ACC112 (cell line): ENCODE results near the gene INPP4B.

Source experiments
- H2AFZ ChIP-seq: fragments of 200-600 bp; sonication (generic); one replicate; pipeline ENCODE4 v1.6.0; 2017; ENCODE audit warnings: antibody characterized with exemption, low read length; ENCODE audit not compliant: unreplicated experiment
- H3K27ac ChIP-seq: fragments of 200-600 bp; sonication (generic); 2 replicates; pipeline ENCODE4 v1.5.1; 2014; ENCODE audit warnings: low read depth, mild to moderate bottlenecking, antibody characterized with exemption, low read length, moderate library complexity
- H3K27me3 ChIP-seq: fragments of 200-600 bp; sonication (generic); 2 replicates; pipeline ENCODE4 v1.6.1; 2014; ENCODE audit warnings: mild to moderate bottlenecking, antibody characterized with exemption, low read length, moderate library complexity, mixed read lengths; ENCODE audit not compliant: insufficient read depth
- H3K36me3 ChIP-seq: fragments of 200-600 bp; sonication (generic); 2 replicates; pipeline ENCODE4 v1.6.1; 2016; ENCODE audit warnings: mild to moderate bottlenecking, antibody characterized with exemption, low read length, moderate library complexity, mixed read lengths; ENCODE audit not compliant: insufficient read depth
- H3K4me1 ChIP-seq: fragments of 200-600 bp; sonication (generic); one replicate; pipeline ENCODE4 v1.6.1; 2016; ENCODE audit warnings: low read length, mixed read lengths; ENCODE audit not compliant: insufficient read depth, unreplicated experiment, control insufficient read depth
- H3K4me3 ChIP-seq: fragments of 200-600 bp; sonication (generic); 2 replicates; pipeline ENCODE4 v1.5.1; 2014; ENCODE audit warnings: mild to moderate bottlenecking, low read depth, low read length
- H3K79me2 ChIP-seq: fragments of 200-600 bp; sonication (generic); one replicate; pipeline ENCODE4 v1.6.0; 2016; ENCODE audit warnings: low read length; ENCODE audit not compliant: control insufficient read depth, unreplicated experiment, insufficient read depth

Gene INPP4B

DNA sequence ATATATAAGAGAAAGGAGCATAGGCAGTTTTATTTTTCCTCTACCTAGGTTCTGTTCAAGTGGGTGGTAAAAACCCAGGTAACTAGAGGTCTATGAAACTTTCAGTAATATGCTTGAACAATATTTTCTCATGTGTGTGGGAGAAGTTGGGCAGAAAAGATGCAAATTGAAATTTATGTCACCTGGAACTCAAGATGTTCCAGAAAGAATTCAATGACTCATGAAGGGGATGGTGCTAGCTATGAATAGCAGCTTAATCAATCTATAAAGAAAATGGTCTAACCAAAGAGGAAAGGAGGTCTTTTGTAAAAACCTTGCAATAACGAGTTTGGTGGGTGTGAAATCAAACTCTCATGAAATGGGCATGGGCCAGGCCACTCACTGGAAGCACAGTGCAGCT, 263.8 kb downstream of the INPP4B start:
- H3K79me2 ChIP-seq = no peaks in the 10 kb centered on the region
- no peak overlapping the region for H3K4me3 ChIP-seq
- H3K27ac ChIP-seq = no peak overlapping the region

DNA sequence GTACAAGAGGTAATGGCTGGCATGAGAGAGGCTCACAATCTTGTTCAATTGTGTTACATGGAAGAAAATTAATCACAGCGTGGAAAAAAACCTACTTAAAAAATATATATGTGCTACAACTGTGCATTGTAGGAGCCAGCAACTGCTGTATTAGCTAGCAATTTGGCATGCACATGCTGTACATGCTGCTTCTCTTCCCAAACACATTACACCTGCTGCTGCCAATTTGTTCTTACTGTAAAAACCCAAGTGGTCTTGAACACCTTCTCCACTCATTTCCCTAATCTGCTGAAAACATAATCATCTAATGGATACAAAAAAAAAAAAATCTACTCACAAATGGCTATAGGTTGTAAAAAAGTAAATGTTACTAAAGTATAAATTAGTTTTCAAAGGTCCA, 264.2 kb downstream of the INPP4B start:
- no peak overlapping the region for H3K27ac ChIP-seq
- no peaks in the 10 kb centered on the region for H3K4me1 ChIP-seq
- no peak overlapping the region for H2AFZ ChIP-seq
- H3K4me3 ChIP-seq = no peak overlapping the region
- H3K27me3 ChIP-seq = no peaks in the 10 kb centered on the region
- H3K36me3 ChIP-seq = no peaks in the 10 kb centered on the region
- no peaks in the 10 kb centered on the region for H3K79me2 ChIP-seq

More for the DNA sequence above, 263.8 kb downstream of the INPP4B start:
- Histone ChIP-seq H3K4me1 (no peaks in the 10 kb centered on the region), H3K36me3 (no peaks in the 10 kb centered on the region), H3K27me3 (no peaks in the 10 kb centered on the region), H2AFZ (no peak overlapping the region)

DNA sequence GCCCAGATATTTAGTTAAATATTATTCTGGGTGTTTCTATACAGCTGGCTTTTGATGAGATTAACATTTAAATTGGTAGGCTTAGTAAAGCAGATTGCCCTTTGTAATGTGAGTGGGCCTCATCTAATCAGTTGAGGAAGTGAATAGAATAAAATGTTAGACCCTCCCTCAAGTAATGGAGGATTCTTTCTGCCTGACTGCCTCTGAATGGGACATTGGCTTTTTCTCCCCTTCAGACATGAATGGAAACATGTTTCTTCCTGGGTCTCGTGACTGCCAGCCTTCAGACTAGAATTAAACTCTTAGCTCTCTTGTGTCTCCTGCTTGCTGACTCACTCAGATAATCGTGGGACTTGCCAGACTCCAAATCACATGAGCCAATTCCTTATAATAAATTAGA, 266.7 kb downstream of the INPP4B start:
- Histone ChIP-seq H2AFZ (no peak overlapping the region), H3K27ac (no peak overlapping the region), H3K4me1 (no peaks in the 10 kb centered on the region)

DNA sequence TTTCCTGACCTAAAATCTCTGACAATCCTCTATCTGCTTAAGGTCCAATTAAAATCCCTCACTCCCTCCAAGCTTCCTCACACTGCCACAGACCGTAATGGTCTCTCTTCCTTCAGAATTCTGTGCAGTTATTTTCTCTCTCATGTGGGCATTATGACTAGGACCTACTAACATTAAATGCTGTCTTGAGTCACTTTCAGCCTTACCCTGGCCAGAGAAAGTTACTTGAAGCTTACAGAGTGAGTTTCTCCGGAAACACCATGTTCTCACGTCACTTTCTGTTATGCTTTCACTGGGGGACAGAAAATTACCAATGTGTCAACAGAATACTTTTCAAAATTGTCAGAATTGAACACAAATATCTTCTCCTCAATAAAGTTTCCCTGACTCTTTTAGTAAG, 271.8 kb downstream of the INPP4B start:
- no peaks in the 10 kb centered on the region for H3K27me3 ChIP-seq
- H3K79me2 ChIP-seq = no peaks in the 10 kb centered on the region
- H3K27ac ChIP-seq = no peak overlapping the region
- no peaks in the 10 kb centered on the region for H3K36me3 ChIP-seq
- no peak overlapping the region for H3K4me3 ChIP-seq
- H3K4me1 ChIP-seq = no peaks in the 10 kb centered on the region
- no peak overlapping the region for H2AFZ ChIP-seq

More for the DNA sequence above, 266.7 kb downstream of the INPP4B start:
- no peaks in the 10 kb centered on the region for H3K79me2 ChIP-seq
- H3K27me3 ChIP-seq = no peaks in the 10 kb centered on the region
- no peak overlapping the region for H3K4me3 ChIP-seq
- H3K36me3 ChIP-seq = no peaks in the 10 kb centered on the region

DNA sequence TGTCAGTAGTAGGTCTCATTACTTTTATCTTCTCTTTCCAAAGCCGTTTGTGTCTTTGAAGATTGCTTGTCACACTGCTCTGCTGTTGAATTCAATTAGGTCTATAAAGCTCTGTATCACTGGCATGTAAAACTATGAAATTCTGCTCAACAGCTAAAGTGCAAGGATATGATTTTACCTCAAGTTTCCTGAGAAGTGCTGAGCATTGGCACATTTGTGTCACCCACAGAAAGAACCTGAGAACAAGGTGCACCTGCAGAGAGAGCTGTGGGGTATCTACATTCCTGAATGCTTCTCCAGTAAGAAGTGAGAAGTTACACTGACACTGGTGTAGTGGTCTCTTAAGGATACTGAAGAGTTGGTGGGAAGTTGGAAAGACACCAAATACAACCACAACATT, 274.0 kb downstream of the INPP4B start:
- Histone ChIP-seq H3K27me3 (no peaks in the 10 kb centered on the region), H3K36me3 (no peaks in the 10 kb centered on the region), H3K27ac (no peak overlapping the region), H3K4me1 (peaks cover 4% of the 10 kb centered on the region), H3K79me2 (no peaks in the 10 kb centered on the region), H3K4me3 (no peak overlapping the region), H2AFZ (no peak overlapping the region)

DNA sequence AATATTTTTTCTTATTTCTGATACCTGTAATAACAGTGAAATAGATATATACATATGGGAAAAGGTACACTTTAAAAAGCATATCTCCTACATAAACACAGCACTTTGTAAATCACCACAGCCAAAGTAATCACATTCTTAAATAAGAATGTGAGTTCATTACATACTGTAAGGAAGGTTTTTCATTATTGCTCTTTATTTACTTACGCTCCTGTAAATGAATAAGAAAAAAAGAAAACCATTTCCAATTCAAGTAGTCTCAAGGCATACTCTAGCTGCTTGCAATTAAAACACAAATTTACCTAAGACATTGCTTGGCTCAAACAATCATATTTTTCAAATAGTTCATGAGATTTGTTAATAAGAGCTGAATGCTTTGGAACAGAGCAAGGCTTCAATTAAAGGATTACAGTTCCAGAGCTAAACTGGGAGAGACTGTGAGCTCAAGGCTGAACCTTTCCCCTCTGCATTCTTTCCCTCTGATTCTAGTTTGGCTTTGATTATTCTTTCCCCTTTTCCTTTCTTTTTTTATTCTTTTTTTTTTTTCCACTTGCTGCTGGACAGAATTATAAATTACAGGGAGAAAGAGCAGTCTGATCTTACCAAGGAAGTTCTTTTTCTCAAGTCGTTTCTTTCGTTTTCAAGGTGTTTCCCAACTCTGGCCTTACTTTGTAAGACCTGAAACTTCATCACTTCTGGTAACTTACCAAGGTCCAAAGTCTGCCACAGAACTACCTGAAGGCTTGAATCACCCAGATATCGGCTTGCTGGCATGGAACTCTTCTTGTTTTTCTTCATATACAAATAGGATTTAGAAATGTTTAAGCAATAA, 278.3 kb downstream of the INPP4B start:
- H3K27ac ChIP-seq = no peak overlapping the region

DNA sequence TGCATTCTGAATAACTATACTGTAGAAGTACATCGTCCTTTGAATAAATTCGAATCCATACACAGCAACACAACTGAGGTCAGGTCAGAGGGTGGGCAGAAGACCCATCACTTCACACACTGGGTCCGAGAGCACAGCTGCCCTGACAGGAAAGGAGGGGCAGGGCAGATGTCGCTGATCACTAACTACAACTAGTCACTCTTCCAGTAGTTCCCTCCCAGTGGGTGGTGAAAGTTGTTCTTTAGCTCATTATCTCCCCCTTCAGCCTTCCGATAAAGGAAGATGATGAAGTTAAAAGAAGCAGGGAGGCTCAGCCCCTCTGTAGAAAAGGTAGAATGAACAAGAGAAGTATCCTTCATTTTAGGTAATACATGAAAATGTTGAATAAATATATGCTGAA, 278.9 kb downstream of the INPP4B start:
- no peaks in the 10 kb centered on the region for H3K79me2 ChIP-seq
- no peak overlapping the region for H3K27ac ChIP-seq
- no peaks in the 10 kb centered on the region for H3K27me3 ChIP-seq
- H3K4me1 ChIP-seq = peaks cover 4% of the 10 kb centered on the region
- H3K4me3 ChIP-seq = no peak overlapping the region
- H3K36me3 ChIP-seq = no peaks in the 10 kb centered on the region
- H2AFZ ChIP-seq = no peak overlapping the region

More for the DNA sequence above, 278.3 kb downstream of the INPP4B start:
- H3K27me3 ChIP-seq = no peaks in the 10 kb centered on the region
- no peaks in the 10 kb centered on the region for H3K36me3 ChIP-seq
- H3K4me1 ChIP-seq = peaks cover 4% of the 10 kb centered on the region
- peak overlapping the region; percentile 48; the same call in 1 of the 2 replicates for H3K4me3 ChIP-seq
- no peaks in the 10 kb centered on the region for H3K79me2 ChIP-seq
- H2AFZ ChIP-seq = peak overlapping the region; percentile 79

DNA sequence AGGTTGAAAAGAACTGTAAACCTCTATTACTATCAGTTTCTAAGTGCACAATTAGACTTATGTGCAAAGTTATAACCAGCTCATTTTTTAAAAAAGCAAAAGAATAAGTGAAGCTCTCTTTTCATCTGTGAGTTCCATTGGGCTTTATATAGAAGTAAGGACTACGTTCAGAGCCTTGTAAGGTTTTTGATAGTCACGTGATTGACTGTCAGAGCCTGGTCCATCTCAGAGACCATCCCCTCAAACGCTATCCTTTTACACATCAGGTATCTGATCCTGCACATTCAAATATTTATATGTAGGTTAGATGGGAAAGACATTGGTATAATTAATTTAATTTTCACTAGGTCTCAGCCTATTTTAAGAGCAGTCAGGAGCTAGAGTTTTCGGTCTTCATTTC, 279.3 kb downstream of the INPP4B start:
- Histone ChIP-seq H3K4me3 (no peak overlapping the region), H3K27ac (no peak overlapping the region), H3K27me3 (no peaks in the 10 kb centered on the region), H3K79me2 (no peaks in the 10 kb centered on the region), H3K4me1 (peaks cover 4% of the 10 kb centered on the region), H2AFZ (no peak overlapping the region), H3K36me3 (no peaks in the 10 kb centered on the region)

DNA sequence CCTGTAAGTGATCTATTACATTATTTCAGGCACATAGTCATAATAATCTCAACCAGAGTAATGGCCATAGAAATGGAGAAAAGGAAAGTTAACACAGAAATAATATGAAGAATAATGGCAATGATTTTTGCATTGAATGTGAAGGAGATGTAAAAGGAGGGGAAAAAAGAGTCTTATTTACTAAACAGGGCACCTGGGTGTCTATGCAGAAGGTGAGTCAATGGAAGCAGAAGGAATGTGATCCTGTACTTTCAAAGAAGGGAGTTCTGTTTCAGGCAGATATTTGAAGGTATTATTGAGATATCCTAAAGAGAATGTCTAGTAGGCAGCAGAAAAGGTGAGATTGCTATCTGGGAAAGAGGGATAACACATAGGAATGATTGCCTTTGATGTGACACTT, 279.9 kb downstream of the INPP4B start:
- H3K27ac ChIP-seq = no peak overlapping the region
- no peaks in the 10 kb centered on the region for H3K36me3 ChIP-seq
- peaks cover 4% of the 10 kb centered on the region for H3K4me1 ChIP-seq
- no peak overlapping the region for H3K4me3 ChIP-seq
- no peak overlapping the region for H2AFZ ChIP-seq
- H3K79me2 ChIP-seq = no peaks in the 10 kb centered on the region
- H3K27me3 ChIP-seq = no peaks in the 10 kb centered on the region

DNA sequence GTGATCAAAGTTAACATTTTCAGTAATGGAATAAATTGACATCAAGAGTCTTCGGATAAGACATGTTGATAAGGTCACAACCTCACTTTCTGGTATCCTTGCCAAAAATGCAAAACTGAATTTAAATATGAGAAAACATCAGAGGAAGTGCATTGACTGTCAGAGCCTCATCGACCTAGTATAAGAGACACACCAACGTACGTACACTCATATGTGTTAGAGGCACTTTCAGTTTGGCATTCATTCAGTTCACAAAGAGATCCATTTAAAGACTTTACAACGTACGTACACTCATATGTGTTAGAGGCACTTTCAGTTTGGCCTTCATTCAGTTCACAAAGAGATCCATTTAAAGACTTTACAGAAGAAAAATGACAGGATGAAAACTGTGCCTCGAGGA, 280.3 kb downstream of the INPP4B start:
- H2AFZ ChIP-seq = no peak overlapping the region
- H3K79me2 ChIP-seq = no peaks in the 10 kb centered on the region
- H3K27me3 ChIP-seq = no peaks in the 10 kb centered on the region
- no peak overlapping the region for H3K27ac ChIP-seq
- no peaks in the 10 kb centered on the region for H3K36me3 ChIP-seq
- H3K4me1 ChIP-seq = peaks cover 4% of the 10 kb centered on the region
- H3K4me3 ChIP-seq = no peak overlapping the region

DNA sequence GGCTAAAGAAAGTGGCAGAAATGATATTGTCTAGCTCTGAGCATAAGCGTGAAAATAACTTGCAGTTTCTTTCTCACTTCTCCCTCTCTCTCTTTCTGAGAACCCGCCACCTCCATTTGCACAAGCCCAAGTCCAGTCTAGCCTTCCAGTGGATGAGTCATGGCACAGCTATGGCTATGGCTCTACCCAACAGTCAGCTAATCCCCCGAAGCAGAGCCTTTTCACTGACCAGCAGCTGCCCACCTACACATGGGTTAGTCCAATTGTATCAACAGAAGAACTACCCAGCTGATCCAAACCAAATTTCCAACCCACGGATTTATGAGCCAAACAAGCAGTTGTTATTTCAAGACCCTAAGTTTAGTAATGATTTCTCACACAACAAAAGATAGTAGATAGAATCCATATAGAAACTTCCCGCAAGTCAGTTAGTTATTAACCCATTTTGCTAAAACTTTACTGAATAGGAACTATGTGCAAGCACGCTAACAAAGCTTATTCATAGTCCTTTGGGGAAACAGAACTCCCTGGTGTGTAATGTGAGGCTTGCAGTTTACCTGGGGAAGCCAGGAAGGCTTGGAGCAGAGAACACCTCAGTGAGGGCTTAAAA, 282.3 kb downstream of the INPP4B start:
- Histone ChIP-seq H3K36me3 (no peaks in the 10 kb centered on the region), H3K4me3 (no peak overlapping the region), H3K27ac (no peak overlapping the region), H3K4me1 (peaks cover 4% of the 10 kb centered on the region), H3K27me3 (no peaks in the 10 kb centered on the region), H3K79me2 (no peaks in the 10 kb centered on the region), H2AFZ (no peak overlapping the region)
